Measurements from ENCODE around the gene RAB22A.
"Not testable (repeated sequence)": the region's sequence is repeated elsewhere in the genome, so short reads cannot be mapped to it uniquely, and the experiment has no call there.

Gene RAB22A

DNA sequence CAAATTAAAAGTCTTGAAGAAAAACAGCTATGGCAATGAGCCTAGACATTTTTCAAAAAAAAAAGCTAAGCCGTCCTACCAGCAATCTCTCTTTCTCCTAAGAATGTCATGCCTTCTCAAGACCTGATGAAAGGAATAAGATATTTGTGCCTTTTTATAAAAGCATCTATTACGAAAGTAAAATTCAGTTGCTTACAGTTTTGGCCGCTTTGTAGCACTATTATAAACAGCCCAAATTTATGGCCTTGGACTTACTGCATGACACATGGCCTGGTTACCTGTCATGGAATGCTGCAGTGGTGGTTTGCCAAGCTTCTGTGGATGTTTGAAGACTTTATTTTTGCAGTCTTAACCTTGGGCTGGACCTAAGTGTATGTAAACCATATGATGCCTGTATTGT lies 57.4 kb downstream of the RAB22A start:
- Histone ChIP-seq H4K5ac (ENCODE audit: low read length) (no peak overlapping the region), H3K23ac (ENCODE audit: low read length) (no peak overlapping the region), H2AK5ac (ENCODE audit: low read length) (no peak overlapping the region), H2BK15ac (replicated peaks; ENCODE audit: low read depth) (no peak overlapping the region), H3K4ac (ENCODE audit: low read depth, low read length) (no peak overlapping the region), H3K79me2 (ENCODE audit: control insufficient read depth, insufficient read depth, low read length) (no peaks in the 10 kb centered on the region), H3K4me1 (ENCODE audit: control insufficient read depth, low read depth, low read length) (no peaks in the 10 kb centered on the region), H3K4me3 (ENCODE audit: low read length) (no peak overlapping the region), H2BK5ac (ENCODE audit: low read length) (no peak overlapping the region), H4K8ac (ENCODE audit: low read depth, low read length) (no peak overlapping the region), H3K36me3 (ENCODE audit: control insufficient read depth, insufficient read depth, low read length) (no peaks in the 10 kb centered on the region), H2BK120ac (ENCODE audit: low read depth, low read length) (no peak overlapping the region), H3K9ac (ENCODE audit: low read length) (no peak overlapping the region), H3K79me1 (ENCODE audit: low read length) (no peaks in the 10 kb centered on the region), H3K27ac (ENCODE audit: low read depth, low read length) (no peak overlapping the region), H3K18ac (ENCODE audit: low read length) (no peak overlapping the region), H3K27me3 (ENCODE audit: insufficient read depth, low read length, poor library complexity) (no peaks in the 10 kb centered on the region), H3K4me2 (ENCODE audit: low read length) (no peak overlapping the region), H3K56ac (ENCODE audit: low read length) (no peak overlapping the region)
- no peak for DNase-seq
- no CpG with 5 or more reads among the region's 3 CpGs for WGBS (ENCODE audit: extremely low coverage, insufficient coverage, low lambda C conversion rate)

DNA sequence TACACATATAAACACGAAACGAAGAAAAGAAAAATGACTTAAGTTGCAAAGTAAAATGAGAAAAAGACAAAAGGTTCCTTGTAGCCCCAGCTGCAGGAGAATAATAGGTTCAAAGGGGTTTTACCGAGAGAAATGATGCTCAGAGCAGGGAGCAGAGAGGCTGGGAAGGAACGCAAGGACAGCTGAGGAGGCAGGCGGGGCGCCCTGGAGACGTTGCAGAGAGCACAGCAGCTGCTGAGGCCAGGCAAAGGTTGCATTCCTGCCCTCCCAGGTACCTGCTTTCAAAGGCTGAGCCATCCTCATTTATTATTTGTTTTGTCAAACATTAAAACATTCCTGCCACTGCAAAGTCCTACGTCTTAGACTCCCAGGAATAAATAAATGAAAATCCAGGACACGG lies 63.3 kb downstream of the RAB22A start:
- Histone ChIP-seq H2BK15ac (replicated peaks; ENCODE audit: low read depth) (no peak overlapping the region), H2BK5ac (ENCODE audit: low read length) (no peak overlapping the region), H3K36me3 (ENCODE audit: control insufficient read depth, insufficient read depth, low read length) (no peaks in the 10 kb centered on the region), H3K18ac (ENCODE audit: low read length) (no peak overlapping the region), H3K4me1 (ENCODE audit: control insufficient read depth, low read depth, low read length) (peaks cover 8% of the 10 kb centered on the region), H2AK5ac (ENCODE audit: low read length) (no peak overlapping the region), H3K79me1 (ENCODE audit: low read length) (no peaks in the 10 kb centered on the region), H4K5ac (ENCODE audit: low read length) (no peak overlapping the region), H3K9ac (ENCODE audit: low read length) (no peak overlapping the region), H2BK120ac (ENCODE audit: low read depth, low read length) (no peak overlapping the region), H4K8ac (ENCODE audit: low read depth, low read length) (no peak overlapping the region), H3K56ac (ENCODE audit: low read length) (no peak overlapping the region), H3K27me3 (ENCODE audit: insufficient read depth, low read length, poor library complexity) (no peaks in the 10 kb centered on the region), H3K23ac (ENCODE audit: low read length) (no peak overlapping the region), H3K4me3 (ENCODE audit: low read length) (no peak overlapping the region), H3K79me2 (ENCODE audit: control insufficient read depth, insufficient read depth, low read length) (no peaks in the 10 kb centered on the region), H3K27ac (ENCODE audit: low read depth, low read length) (no peak overlapping the region), H3K4ac (ENCODE audit: low read depth, low read length) (no peak overlapping the region), H3K4me2 (ENCODE audit: low read length) (no peak overlapping the region)
- peak; percentile 30 for DNase-seq
- no CpG with 5 or more reads among the region's 9 CpGs for WGBS (ENCODE audit: extremely low coverage, insufficient coverage, low lambda C conversion rate)

GRCh38 chr20:58373296-58373695 lies 63.8 kb downstream of the RAB22A start:
- not testable (repeated sequence) for DNase-seq

GRCh38 chr20:58374027-58374850 lies 64.7 kb downstream of the RAB22A start:
- Histone ChIP-seq H3K79me2 (ENCODE audit: control insufficient read depth, insufficient read depth, low read length) (no peaks in the 10 kb centered on the region), H3K79me1 (ENCODE audit: low read length) (no peaks in the 10 kb centered on the region), H3K4me2 (ENCODE audit: low read length) (no peak overlapping the region), H4K5ac (ENCODE audit: low read length) (peak overlapping the region; percentile 68), H3K4ac (ENCODE audit: low read depth, low read length) (no peak overlapping the region), H3K18ac (ENCODE audit: low read length) (peak overlapping the region; percentile 29), H4K8ac (ENCODE audit: low read depth, low read length) (no peak overlapping the region), H3K27ac (ENCODE audit: low read depth, low read length) (no peak overlapping the region), H3K56ac (ENCODE audit: low read length) (peak overlapping the region; percentile 71), H3K27me3 (ENCODE audit: insufficient read depth, low read length, poor library complexity) (no peaks in the 10 kb centered on the region), H3K4me3 (ENCODE audit: low read length) (no peak overlapping the region), H3K4me1 (ENCODE audit: control insufficient read depth, low read depth, low read length) (peaks cover 8% of the 10 kb centered on the region), H3K9ac (ENCODE audit: low read length) (peak overlapping the region; percentile 26), H2BK15ac (replicated peaks; ENCODE audit: low read depth) (peak overlapping the region; percentile 42), H2BK5ac (ENCODE audit: low read length) (peak overlapping the region; percentile 27), H3K36me3 (ENCODE audit: control insufficient read depth, insufficient read depth, low read length) (no peaks in the 10 kb centered on the region), H2AK5ac (ENCODE audit: low read length) (peak overlapping the region; percentile 81), H3K23ac (ENCODE audit: low read length) (no peak overlapping the region), H2BK120ac (ENCODE audit: low read depth, low read length) (no peak overlapping the region)
- no CpG with 5 or more reads among the region's 19 CpGs for WGBS (ENCODE audit: extremely low coverage, insufficient coverage, low lambda C conversion rate)
- DNase-seq: peak; percentile 44

More at GRCh38 chr20:58373296-58373695, 63.8 kb downstream of the RAB22A start:
- not testable (repeated sequence) for H4K8ac ChIP-seq (ENCODE audit: low read depth, low read length); H2BK15ac ChIP-seq (replicated peaks; ENCODE audit: low read depth); H2BK5ac ChIP-seq (ENCODE audit: low read length); H3K36me3 ChIP-seq (ENCODE audit: control insufficient read depth, insufficient read depth, low read length); H3K56ac ChIP-seq (ENCODE audit: low read length); H3K4me3 ChIP-seq (ENCODE audit: low read length); H3K4me2 ChIP-seq (ENCODE audit: low read length); H3K27ac ChIP-seq (ENCODE audit: low read depth, low read length); H4K5ac ChIP-seq (ENCODE audit: low read length); H2BK120ac ChIP-seq (ENCODE audit: low read depth, low read length); H2AK5ac ChIP-seq (ENCODE audit: low read length); H3K18ac ChIP-seq (ENCODE audit: low read length); H3K4ac ChIP-seq (ENCODE audit: low read depth, low read length); H3K79me2 ChIP-seq (ENCODE audit: control insufficient read depth, insufficient read depth, low read length); H3K23ac ChIP-seq (ENCODE audit: low read length); H3K9ac ChIP-seq (ENCODE audit: low read length); H3K79me1 ChIP-seq (ENCODE audit: low read length); H3K27me3 ChIP-seq (ENCODE audit: insufficient read depth, low read length, poor library complexity); H3K4me1 ChIP-seq (ENCODE audit: control insufficient read depth, low read depth, low read length)
- WGBS (ENCODE audit: extremely low coverage, insufficient coverage, low lambda C conversion rate): no CpG with 5 or more reads among the region's 8 CpGs

GRCh38 chr20:58374906-58375758 lies 65.6 kb downstream of the RAB22A start:
- Histone ChIP-seq H3K79me1 (ENCODE audit: low read length) (no peaks in the 10 kb centered on the region), H3K4me1 (ENCODE audit: control insufficient read depth, low read depth, low read length) (peaks cover 8% of the 10 kb centered on the region), H2BK15ac (replicated peaks; ENCODE audit: low read depth) (peak overlapping the region; percentile 42), H3K9ac (ENCODE audit: low read length) (no peak overlapping the region), H3K79me2 (ENCODE audit: control insufficient read depth, insufficient read depth, low read length) (no peaks in the 10 kb centered on the region), H4K5ac (ENCODE audit: low read length) (peak overlapping the region; percentile 68), H3K27me3 (ENCODE audit: insufficient read depth, low read length, poor library complexity) (no peaks in the 10 kb centered on the region), H3K18ac (ENCODE audit: low read length) (no peak overlapping the region), H3K27ac (ENCODE audit: low read depth, low read length) (no peak overlapping the region), H3K36me3 (ENCODE audit: control insufficient read depth, insufficient read depth, low read length) (no peaks in the 10 kb centered on the region), H2AK5ac (ENCODE audit: low read length) (no peak overlapping the region), H2BK5ac (ENCODE audit: low read length) (no peak overlapping the region), H3K56ac (ENCODE audit: low read length) (peak overlapping the region; percentile 72), H2BK120ac (ENCODE audit: low read depth, low read length) (no peak overlapping the region), H3K4ac (ENCODE audit: low read depth, low read length) (no peak overlapping the region), H3K23ac (ENCODE audit: low read length) (no peak overlapping the region), H3K4me2 (ENCODE audit: low read length) (no peak overlapping the region), H3K4me3 (ENCODE audit: low read length) (no peak overlapping the region), H4K8ac (ENCODE audit: low read depth, low read length) (no peak overlapping the region)
- WGBS (ENCODE audit: extremely low coverage, insufficient coverage, low lambda C conversion rate): 100% methylated on average over 2 of the region's 8 CpGs
- DNase-seq: peak; percentile 88
